ENCODE data around the gene ARHGAP45. TPM values are rescaled to one million over a fixed set of nuclear protein-coding genes. Genes with fewer than 3 reads are reported as not detected.

The ARHGAP45 gene
- total and polyA plus RNA-seq, 9 of the 15 experiments (the other 6 are each of a cell fraction or from before 2014, with no cell fraction given): 0.08 to 22.1 (median 4.2) TPM

DNA sequence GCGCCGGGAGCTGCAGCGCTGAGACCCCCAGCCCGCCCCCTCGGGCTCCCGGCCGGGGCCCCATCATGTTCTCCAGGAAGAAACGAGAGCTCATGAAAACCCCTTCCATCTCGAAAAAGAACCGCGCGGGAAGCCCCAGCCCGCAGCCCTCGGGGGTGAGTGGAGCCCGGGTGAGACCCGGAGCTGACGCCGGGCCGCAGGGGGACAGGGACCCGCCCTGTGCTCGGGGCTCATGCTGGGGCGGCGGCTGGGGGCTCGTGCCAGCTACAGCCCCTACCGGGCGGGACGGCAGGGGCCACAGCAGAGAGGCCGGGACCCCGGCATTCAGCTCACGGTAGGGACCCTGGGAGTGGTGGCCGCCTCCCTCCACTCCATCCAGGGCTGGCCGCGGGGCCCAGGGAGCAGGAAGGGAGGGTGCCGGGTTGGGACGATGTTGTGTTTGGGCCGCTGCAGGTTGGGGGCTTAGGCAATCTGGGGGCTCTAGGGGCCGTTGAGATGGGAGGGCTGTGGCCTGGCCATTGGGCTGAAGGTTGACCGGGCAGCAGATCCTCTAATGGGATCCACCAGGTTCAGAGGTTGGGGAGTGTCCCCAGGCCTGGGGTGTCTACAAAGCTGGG is 482 bp downstream of the ARHGAP45 start (continued):
- TF ChIP-seq ZBTB7A (IDR thresholded peaks at IDR 0.05; ENCODE audit: borderline replicate concordance, control insufficient read depth, low read depth, low read length) (peak; percentile 12), SMARCE1 (IDR thresholded peaks at IDR 0.05) (no peak), ZNF699 (CRISPR knock-in tag; IDR thresholded peaks at IDR 0.05; ENCODE audit: insufficient replicate concordance) (no peak), TRIM24 (IDR thresholded peaks at IDR 0.05) (no peak)
- TF ChIP-seq, protein P1, sequence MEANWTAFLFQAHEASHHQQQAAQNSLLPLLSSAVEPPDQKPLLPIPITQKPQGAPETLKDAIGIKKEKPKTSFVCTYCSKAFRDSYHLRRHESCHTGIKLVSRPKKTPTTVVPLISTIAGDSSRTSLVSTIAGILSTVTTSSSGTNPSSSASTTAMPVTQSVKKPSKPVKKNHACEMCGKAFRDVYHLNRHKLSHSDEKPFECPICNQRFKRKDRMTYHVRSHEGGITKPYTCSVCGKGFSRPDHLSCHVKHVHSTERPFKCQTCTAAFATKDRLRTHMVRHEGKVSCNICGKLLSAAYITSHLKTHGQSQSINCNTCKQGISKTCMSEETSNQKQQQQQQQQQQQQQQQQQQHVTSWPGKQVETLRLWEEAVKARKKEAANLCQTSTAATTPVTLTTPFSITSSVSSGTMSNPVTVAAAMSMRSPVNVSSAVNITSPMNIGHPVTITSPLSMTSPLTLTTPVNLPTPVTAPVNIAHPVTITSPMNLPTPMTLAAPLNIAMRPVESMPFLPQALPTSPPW (CRISPR knock-in tag; IDR thresholded peaks at IDR 0.05): 0 out of 2 replicates have a peak, but pooled peaks have one; percentile 23

DNA sequence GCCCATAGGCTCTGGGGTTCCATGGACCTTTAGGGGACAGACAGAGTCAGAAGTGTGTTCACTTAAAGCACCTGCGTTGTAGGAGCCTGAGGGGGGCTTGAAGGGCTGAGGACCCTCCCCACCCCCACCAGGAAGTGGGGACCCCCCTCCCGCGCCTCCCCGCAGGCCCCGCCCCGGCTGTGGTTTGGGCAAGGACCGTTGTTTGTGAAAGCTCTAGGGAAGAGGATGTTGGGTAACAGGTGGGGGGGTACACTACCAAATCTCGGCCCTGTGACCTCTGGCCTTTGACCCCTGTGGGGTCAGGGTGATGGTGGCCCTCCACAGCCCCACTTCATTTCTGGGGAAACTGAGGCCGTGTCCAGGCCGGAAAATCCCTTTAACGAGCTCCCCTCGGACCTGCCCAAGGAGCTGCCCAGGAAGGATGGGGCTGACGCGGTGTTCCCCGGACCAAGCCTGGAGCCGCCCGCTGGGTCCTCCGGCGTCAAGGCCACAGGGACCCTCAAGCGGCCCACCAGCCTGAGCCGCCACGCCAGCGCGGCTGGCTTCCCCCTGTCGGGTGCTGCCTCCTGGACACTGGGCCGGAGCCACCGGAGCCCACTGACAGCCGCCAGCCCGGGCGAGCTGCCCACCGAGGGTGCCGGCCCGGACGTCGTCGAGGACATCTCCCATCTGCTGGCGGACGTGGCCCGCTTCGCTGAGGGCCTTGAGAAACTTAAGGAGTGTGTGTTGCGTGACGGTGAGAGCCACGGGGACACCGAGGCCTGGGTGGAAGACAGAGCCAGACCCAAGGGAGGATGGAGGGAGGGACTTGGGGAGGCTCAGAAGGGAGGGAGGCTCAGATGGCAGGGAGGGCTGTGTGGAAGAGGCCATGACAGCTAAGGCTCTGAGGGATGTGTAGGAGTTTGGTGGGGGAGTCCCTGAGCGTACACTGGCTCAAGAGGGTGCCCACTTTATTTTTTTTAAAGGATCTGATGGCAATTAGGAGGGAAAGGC is 1.3 kb downstream of the ARHGAP45 start:
- Histone ChIP-seq H3K27me3 (ENCODE audit: control insufficient read depth in 2 of 2, insufficient read depth in 2 of 2, low read length in 2 of 2) (no peaks in the 10 kb centered on the region), H2AFZ (ENCODE audit: low read depth, low read length) (no peak overlapping the region), H3K79me2 (ENCODE audit: control insufficient read depth, insufficient read depth, low read length) (no peaks in the 10 kb centered on the region), H3K4me3 (peak overlapping the region; percentile 40), H3K9me3 (replicated peaks; ENCODE audit: control insufficient read depth, insufficient read depth, low read depth, low read length) (no peaks in the 10 kb centered on the region), H3K4me2 (ENCODE audit: insufficient read depth, low read length) (no peak overlapping the region), H3K9ac (ENCODE audit: insufficient read depth in 1 of 2, low read depth in 2 of 2, low read length in 2 of 2) (peak overlapping the region in 1 of 2 experiments; percentile 90; a peak in 1 of 4 replicates), H3K4me1 (replicated peaks in 1 of 2; ENCODE audit: control insufficient read depth in 2 of 2, insufficient read depth in 2 of 2, low read length in 2 of 2) (peaks cover 17 to 83% of the 10 kb centered on the region in 2 experiments), H3K36me3 (ENCODE audit: control insufficient read depth, insufficient read depth, low read length) (peaks cover 4% of the 10 kb centered on the region; the same call in 1 of the 3 replicates), H4K20me1 (replicated peaks; ENCODE audit: control insufficient read depth, insufficient read depth, low read length) (0 out of 2 replicates have a peak, but pooled peaks cover 3% of the 10 kb centered on the region), H3K9me1 (ENCODE audit: control insufficient read depth, insufficient read depth, low read length) (no peaks in the 10 kb centered on the region), H3K27ac (ENCODE audit: extremely low read depth, low read depth, low read length) (no peak overlapping the region)
- ChIA-PET POLR2A (interaction anchor here (0.9 to 1.9 kb wide), 4 partner anchors 14 to 201 kb away, joined by 3 to 6 read pairs (median 4); partner anchors contain the start of genes CIRBP and RNU6-2), CTCF (ENCODE audit: low intra/inter-chr PET ratio) (no interaction called here)
- 70% methylated on average over 38 of the region's 45 CpGs for WGBS (ENCODE audit: insufficient coverage, low coverage, missing lambda C conversion rate)
- in situ Hi-C loops (cut with MboI): no loop called here
- no peak for DNase-seq (ENCODE audit: extremely low read depth in 1 of 4, low spot score in 3 of 4)
- no TSS peak for BruUV-seq (replicated peaks)
- peak; percentile 54 for FAIRE-seq
- no peak for ATAC-seq
- intact Hi-C loops (cut with micrococcal nuclease): no loop called here
- TF ChIP-seq NR2C2 (CRISPR knock-in tag; IDR thresholded peaks at IDR 0.05): peak; percentile 97
- TF ChIP-seq NR2C2 (tag; IDR thresholded peaks at IDR 0.05): peak; percentile 98
- TF ChIP-seq RBFOX2 (IDR thresholded peaks at IDR 0.05; ENCODE audit: low read depth, low read length): no peak
- TF ChIP-seq KDM1A (IDR thresholded peaks at IDR 0.05): peak; percentile 97
- peak; percentile 65 for TF ChIP-seq PCBP1 (IDR thresholded peaks at IDR 0.05; ENCODE audit: low read depth, low read length, poor library complexity, severe bottlenecking)
- peak; percentile 42; the same call in 1 of the 2 replicates for TF ChIP-seq CEBPG (CRISPR knock-in tag; IDR thresholded peaks at IDR 0.05)
- TF ChIP-seq CEBPG (tag; conservative IDR thresholded peaks at IDR 0.05 in 1 of 2, IDR thresholded peaks at IDR 0.05 in 1 of 2): peak in 1 of 2 experiments; percentile 5; a peak in 1 of 4 replicates
- no peak for TF ChIP-seq MYBL2 (IDR thresholded peaks at IDR 0.05; ENCODE audit: low read depth)
- TF ChIP-seq MYBL2 (CRISPR knock-in tag; IDR thresholded peaks at IDR 0.05; ENCODE audit: borderline replicate concordance): no peak
- peak in 1 of 2 experiments; percentile 58; a peak in 2 of 4 replicates for TF ChIP-seq HDAC1 (IDR thresholded peaks at IDR 0.05)
- TF ChIP-seq, protein P2, sequence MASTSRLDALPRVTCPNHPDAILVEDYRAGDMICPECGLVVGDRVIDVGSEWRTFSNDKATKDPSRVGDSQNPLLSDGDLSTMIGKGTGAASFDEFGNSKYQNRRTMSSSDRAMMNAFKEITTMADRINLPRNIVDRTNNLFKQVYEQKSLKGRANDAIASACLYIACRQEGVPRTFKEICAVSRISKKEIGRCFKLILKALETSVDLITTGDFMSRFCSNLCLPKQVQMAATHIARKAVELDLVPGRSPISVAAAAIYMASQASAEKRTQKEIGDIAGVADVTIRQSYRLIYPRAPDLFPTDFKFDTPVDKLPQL (IDR thresholded peaks at IDR 0.05; ENCODE audit: extremely low read depth, insufficient read length): no peak
- TF ChIP-seq ZNF121 (CRISPR knock-in tag; conservative IDR thresholded peaks at IDR 0.05): no peak
